GM21528 (cell line): ENCODE data around the gene MYCBP.
"Not testable (repeated sequence)": the region's sequence is repeated elsewhere in the genome, so short reads cannot be mapped to it uniquely, and the experiment has no call there.

ENCODE experiments used
- ATAC-seq: cut with Tn5 transposase; IDR thresholded peaks from one replicate; pipeline ENCODE4 v1.9.1; 2021; ENCODE audit warnings: mild to moderate bottlenecking, moderate library complexity; ENCODE audit not compliant: unreplicated experiment, low FRiP score

The MYCBP gene, protein sequence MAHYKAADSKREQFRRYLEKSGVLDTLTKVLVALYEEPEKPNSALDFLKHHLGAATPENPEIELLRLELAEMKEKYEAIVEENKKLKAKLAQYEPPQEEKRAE

DNA sequence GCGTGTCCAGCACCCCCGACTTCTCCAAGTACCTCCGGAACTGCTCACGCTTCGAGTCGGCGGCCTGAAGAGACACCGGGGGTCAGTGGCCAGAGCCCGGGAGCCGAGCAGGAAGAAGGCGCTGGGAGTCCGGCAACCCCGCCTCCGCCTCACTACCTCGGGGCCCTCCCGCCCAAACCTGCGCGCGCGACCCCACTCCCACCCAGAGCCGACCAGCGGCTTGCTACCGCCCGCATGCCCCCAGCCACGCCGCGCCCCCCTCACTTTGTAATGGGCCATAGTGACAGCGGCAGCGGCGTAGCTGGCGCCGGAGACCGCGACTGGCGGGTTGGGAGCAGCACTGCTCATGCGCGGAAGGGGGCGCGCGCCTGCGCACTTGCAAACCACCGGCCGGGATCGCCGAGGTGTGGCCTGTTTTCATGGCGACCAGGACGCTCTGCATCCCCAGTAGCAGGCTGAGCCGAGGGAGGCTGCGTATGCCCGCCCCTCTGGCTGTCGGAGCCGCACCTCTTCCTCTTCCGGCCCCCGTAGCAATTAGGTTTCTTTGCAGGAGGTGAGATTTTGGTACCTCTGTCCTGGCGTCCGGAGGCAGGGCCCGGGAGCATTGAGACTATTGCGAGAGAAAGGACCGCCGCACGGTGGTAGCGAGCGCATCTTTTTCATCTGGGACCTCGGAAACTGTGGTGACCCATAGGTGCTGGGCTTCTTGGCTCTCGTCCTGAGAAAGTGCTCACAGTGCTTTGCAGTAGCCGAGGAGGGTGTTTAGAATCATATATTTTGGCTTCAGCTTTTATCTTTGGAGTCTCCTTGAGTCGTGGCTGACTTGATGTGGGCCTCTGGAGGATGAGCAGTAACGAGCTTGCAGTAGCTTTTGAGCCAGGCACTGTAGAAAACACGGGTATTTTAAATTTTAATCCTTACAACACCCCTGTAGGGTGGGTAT is at the start of gene MYCBP:
Gene MYCBP (minus strand): TSS at position 322 of the 943 bp plus-strand sequence. CDS start 43 bp downstream, at position 279.
- ATAC-seq: peak; percentile 91

DNA sequence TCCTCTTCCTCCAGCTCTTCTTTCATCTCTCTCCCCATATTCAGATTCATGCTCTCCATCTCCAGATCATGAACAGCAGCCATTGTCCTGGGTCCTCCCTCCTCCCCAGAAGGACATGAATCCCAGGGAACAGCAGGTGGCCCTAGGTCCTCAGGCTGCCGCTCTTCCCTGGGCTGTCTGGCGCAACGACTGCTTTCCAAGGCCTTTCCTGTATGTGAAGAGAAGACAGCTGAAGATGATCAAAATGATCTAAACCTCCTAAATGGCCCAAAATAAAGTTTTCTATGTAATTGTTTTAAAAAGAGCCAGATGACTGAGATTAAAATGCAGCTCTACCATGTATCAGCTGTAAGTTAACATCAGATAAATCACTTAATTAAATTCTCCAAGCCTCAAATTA is 46.0 kb upstream of the MYCBP start:
- no peak for ATAC-seq

DNA sequence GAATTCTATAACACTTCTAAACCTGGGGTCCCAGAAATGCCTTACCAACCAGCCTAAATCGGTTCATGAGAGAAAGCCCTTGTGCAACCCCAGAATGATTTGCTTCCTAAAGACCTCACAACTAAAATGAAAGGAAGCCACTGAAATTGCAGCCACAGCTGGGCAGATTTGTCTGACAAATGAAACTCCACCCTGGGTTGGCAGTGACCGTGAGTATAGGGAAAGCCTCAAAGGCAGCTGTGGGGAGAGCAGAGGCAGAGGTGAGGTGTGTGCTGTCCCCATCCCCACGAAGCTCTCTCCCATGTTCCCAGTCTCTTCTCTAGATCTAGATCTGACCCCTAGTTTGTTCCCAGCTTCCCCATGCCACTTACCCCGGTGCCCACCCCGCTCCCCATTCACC is 45.4 kb upstream of the MYCBP start:
- ATAC-seq: no peak

DNA sequence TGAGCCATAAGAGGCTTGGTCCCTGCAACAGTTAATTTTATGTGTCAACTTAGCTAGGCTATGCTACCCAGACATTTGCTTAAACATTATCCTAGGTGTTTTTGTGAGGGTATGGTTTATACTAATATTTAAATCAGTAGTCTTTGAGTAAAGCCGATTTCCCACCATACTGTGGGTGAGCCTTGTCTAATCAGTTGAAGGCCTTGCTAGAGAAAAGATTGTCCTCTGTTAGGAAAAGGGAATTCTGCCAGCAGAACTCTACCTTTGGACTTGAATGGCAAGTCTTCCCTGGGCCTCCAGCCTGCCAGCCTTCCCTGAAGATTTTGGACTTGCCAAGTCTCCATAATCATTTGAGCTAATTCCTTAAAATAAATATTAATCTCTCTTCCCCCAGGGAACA is 44.6 kb upstream of the MYCBP start:
- no peak for ATAC-seq

DNA sequence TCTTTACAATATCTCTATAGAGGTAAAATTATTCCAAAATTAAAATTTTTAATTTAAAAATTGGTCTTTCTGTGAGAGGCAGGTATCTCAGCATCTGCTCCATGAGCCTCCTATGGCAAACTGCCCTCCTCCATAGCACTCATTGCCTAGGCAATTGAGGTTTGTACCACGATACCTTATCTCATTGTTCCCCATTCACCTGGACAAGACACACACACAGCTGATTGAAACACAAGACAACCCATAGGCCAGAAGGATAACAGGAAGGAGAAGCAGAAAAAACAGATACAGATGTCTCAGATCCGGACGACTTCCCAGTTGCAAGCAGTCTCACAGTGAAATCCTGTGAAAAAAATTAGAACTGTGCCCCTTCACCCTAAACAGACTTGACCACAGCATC is 44.2 kb upstream of the MYCBP start:
- no peak for ATAC-seq

DNA sequence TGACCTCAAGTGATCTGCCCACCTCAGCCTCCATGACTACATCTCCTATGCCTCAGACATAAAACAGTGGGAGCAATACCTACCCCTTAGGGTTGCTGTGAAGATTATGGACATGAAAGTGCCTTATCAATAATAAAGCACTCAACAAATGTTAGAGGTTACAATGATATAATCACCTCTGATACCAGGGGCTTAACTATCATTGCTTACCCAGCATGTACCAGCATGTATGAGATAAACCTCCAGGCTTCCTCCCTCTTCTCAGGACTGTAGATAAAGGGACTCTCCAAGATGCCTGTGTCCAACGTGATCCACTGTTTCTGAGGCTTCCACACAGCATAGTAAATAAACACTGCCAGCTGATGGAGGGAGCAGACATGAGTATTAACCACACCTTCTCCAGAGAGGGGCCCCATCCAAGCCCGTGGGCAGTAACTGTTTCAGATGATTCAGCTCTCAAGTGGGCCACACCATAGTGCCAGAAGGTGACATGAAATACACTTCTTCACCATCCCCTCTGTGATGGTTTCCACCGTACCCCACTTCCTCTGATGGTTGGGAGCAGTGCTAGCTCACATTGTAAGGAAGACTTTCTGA is 42.3 kb upstream of the MYCBP start:
- no peak for ATAC-seq

DNA sequence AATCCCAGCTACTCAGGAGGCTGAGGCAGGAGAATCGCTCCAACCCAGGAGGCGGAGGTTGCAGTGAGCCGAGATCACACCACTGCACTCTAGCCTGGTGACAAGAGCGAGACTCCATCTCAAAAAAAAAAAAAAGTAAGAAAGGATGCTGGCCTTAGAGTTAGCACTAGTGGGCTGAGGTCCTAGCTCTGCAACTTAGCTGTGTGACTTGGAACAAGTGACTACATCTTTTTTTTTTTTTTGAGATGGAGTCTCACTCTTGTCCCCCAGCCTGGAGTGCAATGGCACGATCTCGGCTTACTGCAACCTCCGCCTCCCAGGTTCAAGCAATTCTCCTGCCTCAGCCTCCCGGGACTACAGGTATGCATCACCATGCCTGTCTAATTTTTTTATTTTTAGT is 41.8 kb upstream of the MYCBP start:
- not testable (repeated sequence) for ATAC-seq

DNA sequence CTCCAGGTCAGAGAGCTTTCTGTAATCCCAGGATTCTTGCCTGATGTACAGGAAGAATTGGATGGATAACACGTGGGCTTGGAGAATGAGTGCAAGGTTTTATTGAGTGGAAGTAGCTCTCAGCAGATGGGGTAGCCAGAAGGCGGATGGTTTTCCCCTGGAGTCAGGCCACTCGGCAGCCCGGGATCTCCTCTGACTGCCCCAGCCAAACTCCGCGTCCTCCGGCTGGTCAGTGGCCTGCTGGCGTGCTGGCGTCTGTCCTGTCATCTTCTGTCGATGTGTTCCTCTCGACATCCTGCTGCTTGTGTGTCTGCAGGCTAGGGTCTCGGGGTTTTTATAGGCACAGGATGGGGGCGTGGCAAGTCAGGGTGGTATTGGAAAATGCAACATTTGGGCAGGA is 35.7 kb upstream of the MYCBP start:
- no peak for ATAC-seq

DNA sequence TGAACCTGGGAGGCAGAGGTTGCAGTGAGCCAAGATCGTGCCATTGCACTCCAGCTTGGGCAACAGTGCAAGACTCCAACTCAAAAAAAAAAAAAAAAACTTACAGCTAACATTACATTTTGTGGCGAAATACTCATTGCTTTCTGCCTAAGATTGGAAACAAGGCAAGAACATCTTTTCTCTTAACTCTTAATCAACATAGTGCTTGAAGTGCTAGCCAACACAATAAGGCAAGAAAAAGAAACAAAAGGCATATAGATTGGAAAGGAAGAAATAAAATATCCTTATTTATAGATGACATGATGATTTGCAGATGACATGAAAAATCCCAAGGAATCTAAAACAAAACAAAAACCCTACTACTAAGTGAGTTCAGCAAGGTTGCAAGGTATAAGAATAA is 32.8 kb upstream of the MYCBP start:
- no peak for ATAC-seq

DNA sequence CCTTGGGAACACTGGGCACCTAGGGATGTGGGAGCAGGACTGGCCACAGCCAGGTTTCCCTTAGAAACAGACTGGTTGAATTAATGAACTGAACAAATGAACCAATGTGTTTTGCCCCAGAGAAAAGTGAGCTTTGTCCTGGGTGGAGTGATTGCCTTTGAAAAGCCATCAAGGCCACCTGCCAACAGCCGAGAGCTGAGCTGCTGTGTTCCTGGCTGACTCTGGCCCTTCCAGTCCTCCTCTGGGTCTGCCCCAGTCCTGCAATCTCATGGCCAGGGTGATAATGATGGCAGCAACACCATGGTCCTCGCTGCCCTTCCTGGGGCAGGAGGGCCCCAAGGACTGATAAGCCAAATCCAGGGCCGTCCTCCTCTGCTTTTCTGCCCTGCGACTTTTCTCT is 26.4 kb upstream of the MYCBP start:
- ATAC-seq: no peak

DNA sequence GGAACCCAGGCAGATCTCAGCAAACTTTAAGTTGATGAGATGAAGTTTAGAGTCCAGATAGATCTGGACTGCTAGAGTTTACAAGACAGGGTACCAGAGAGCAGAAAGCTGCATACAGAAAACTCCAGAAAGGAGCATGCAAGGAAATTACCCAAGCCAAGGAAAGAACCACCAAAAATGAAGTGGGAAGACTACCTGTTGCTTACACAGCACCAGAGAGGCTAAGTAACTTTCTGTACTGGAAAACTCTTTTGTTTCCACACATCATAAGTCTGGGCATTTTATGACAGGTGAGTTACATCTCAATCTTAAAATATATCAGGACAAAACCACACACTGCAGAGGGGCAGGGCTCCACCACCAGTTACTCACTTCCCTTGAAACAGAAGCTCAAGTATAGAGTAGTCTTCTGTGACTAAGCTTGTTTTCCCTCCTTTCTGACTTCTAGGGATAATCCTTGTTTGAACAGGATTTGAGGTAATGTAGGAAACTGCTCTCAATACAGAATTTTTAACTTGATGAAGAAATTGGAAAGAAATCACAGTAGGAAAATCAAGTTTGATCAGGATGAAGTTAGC is 25.6 kb upstream of the MYCBP start:
- no peak for ATAC-seq

DNA sequence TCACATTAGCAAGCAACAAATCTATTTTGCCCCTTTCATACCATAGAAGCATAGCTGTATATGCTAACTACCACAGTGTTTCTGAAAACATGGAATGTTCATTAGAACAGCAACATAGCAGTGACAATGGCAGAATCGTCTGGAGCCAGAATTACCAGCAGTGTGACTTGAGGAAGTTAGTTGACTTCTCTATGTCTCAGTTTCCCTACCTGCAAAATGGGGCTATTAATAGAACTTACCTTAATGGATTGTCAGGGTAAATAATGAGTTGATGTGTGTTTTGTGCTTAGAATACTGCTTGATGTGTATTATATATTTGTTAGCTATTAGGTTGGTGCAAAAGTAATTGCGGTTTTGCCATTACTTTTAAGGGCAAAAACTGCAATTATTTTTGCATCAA is 23.0 kb upstream of the MYCBP start:
- ATAC-seq: no peak

DNA sequence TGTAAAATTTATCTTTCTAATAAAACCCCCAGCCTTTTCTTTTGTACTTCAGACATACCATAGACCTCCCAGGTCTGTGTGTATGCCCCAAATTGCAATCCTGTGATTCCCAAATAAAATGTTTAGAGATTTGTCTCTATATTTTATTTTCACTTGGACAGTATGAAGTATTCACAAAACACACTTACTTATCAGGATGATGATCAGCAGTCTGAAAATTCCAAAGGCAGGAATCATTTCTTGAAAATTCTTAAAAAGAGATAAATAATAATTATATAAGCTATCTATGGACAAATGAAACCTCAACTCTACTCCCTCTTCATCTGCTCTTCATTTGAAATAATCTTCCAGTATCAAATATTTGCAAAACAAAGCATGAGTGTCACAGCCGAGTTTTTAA is 19.8 kb upstream of the MYCBP start:
- no peak for ATAC-seq

DNA sequence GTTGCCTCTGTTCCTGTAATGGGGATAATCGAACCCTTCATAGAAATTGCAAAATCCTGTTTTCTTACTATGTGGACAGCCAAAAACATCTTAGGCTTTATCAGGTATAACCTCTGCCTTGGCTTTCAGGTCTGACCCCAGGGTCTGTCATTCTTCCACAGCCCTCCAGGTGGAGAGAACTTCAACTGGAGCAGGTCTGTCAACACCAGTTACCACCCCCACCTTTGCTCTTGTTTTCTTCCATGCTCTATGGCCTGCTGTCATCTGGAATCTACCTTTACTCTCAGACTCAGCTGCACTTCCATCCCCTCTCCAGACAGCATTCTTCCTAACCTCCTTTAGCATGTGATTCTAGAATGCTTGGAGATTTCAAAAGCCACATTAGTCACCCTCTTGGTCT is 18.6 kb upstream of the MYCBP start:
- no peak for ATAC-seq

DNA sequence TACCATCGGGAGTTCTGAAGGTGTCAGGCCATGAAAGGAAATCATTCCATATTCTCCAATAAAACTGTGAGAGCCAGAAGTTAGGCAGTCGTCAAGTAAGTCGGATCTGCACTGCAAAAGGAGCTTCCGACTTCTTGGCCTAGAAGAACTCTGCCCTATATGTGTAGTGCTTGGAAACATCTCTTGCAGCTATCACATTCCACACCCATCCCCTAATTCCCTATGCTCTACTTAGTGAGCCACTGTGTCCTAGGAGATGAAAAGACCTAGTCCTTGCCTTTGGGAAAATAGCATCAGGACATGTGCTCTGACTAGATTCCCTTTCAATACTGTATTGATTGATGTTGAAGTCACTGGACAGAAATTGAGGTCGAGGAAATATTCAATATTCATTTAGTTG is 16.4 kb upstream of the MYCBP start:
- no peak for ATAC-seq

DNA sequence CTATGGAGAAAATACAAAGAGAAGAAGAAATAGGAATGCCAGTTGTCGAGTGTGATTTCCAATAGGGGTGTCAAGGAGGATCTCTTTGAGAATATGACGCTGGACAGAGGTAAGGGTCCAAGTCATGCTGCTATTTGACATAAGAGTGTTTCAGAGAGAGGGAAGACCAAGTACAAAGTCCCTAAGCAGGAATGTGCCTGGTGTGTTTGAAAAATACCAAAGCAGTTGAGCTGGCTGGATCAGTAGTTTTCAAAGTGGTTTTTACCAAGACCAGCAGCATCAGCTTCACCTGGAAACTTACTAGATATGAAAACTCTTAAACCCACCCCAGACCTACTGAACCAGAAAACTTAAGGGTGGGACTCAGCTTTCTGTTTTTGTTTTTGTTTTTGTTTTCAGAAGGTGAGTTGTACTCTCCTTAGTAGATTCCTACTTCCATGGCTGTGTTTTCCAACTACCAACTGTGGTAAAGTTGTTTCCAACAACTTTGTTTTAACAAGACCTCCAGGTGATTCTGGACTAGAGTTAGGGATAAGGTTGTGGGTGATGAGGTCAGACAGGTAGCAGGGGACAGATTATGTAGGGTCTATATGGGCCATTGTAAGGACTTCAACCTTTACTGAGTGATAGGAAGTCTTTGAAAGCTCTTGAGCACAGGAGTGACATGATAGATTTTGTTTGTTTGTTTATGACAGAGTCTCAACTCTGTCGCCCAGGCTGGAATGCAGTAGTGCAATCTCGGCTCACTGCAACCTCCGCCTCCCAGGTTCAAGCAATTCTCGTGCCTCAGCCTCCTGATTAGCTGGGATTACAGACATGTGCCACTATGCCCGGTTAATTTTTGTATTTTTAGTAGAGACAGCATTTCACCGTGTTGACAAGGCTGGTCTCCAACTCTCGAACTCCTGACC is 15.5 kb upstream of the MYCBP start:
- ATAC-seq: no peak

DNA sequence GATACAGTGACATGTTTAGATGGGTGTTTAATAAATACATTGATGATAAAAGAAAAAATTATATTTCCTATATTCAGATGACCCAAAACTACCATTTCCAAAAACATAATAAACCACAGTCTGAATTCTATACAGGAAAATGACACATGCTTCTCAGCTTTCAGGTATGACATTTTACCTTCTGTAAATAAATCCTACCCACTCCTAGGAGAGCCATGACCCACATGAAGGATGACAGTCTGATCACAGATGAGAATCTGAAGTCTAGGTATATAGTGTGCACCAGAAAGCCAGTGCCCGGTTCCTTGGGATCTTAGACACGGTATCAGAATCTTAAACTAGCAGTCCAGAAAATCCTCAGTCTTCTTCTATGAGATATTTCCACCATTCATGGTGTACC is 11.9 kb upstream of the MYCBP start:
- no peak for ATAC-seq

DNA sequence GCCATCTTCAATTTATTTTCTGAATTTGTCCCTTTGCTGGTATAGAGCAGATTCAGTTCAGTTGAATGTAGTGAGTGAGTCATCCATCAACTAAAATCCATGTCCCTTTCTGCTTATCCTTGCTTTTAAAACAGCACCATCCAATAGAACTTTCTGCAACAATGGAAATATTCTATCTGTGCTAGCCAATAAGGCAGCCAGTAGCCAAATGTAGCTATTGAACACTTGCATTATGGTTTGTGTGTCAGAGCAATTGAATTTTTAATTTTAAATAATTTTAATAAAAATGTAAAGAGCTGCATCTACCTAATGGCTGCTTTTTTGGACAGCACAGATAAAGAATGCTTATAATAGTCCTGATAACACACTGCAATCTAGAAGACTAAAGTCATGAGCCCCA is 8.3 kb upstream of the MYCBP start, which contains the start of gene GJA9:
Gene GJA9 (minus strand): TSS at position 101 of the 400 bp plus-strand sequence. CDS start 5,489 bp downstream, outside the sequence.
- no peak for ATAC-seq

DNA sequence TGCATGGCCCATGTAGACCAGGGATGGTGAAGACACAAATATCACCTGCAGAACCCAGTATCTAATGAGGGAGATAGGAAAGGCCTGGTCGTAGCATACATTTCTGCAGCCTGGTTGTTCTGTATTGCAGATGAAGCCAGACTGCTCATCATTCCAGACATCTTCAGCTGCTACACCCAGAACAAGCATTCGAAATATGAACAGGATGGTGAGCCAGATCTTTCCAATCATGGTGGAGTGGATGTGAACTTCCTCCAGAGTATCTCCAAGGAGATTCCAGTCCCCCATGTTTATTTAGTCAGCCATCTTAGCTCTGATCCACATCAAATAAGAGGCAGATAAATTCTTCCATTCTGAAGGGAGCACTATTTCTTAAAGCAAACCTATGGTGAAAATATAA is 2.7 kb upstream of the MYCBP start:
- ATAC-seq: no peak

DNA sequence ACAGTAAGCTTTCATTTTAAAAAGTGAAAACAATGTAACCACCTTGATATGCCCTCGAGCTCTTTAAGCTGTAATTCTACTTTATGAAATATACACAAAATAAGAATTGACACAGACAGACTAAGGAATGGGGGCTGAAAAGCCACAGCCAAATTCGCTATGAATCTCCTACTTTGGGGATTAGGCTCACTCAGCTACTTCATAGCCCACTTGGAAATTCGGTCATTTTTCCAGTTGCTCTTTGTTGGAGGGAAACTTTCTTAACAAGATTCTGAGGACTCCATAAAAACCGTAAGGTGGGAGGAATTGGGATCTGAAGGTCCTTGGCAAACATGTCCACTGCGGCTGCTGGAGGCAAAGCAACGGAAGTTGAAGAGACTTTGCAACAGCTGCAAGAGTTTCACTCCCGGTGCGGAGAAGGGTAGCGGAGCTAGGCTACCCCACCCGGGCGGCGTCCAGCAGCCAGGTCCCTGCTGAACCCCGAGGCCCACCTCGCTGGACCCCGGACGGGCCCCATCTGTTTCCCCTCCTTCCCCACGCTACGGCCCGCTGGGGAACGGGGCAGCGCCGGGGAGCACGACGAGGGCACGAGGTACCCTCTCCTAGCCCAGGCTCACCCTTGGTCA is 634 bp downstream of the MYCBP start:
- ATAC-seq: peak; percentile 29
